DOHH2 (cell line): ENCODE measurements around the gene GJA4.

Experiments
- EZH2phosphoT487 ChIP-seq: fragments of 200-600 bp; sonication (generic); IDR thresholded peaks from 2 replicates; pipeline ENCODE4 v1.6.1; 2017; ENCODE audit warnings: borderline replicate concordance, mild to moderate bottlenecking, antibody characterized with exemption, low read length, moderate library complexity, mixed read lengths
- TF ChIP-seq, protein P1 (sequence below): fragments of 200-600 bp; sonication (generic); IDR thresholded peaks from one replicate; pipeline ENCODE4 v1.5.1; 2014; ENCODE audit warnings: antibody characterized with exemption, mild to moderate bottlenecking, low read depth, low read length; ENCODE audit not compliant: poor library complexity, severe bottlenecking

DNA sequence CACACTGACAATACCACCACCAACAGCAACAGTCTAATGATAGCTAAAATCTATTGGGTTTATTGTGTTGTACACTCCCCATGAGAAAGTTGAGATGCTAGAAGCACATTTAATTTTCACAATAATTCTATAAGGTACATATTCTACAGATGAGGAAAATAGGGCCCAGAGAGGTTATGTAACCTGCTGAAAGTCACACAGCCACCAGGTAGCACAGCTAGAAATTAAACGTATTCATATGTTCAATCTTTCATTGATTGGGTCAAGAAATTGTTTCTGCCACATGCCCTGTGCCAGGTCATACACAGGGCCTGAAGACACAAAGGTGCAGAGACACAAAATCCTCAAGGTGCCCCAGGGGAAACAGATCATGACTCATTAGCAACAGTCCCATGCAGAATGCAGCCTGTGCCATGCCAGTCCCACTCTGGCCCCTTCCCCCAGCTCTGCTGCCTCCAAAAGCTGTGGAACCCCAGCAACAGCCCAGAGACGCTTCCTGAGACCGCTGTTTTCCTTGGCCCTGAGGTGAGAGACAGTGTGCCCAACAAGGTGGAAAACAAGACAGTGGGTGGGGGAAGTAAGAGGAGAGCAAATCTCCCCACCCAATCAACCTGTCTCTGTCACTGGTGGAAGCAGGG is 32.1 kb downstream of the GJA4 start:
- TF ChIP-seq, protein P1, sequence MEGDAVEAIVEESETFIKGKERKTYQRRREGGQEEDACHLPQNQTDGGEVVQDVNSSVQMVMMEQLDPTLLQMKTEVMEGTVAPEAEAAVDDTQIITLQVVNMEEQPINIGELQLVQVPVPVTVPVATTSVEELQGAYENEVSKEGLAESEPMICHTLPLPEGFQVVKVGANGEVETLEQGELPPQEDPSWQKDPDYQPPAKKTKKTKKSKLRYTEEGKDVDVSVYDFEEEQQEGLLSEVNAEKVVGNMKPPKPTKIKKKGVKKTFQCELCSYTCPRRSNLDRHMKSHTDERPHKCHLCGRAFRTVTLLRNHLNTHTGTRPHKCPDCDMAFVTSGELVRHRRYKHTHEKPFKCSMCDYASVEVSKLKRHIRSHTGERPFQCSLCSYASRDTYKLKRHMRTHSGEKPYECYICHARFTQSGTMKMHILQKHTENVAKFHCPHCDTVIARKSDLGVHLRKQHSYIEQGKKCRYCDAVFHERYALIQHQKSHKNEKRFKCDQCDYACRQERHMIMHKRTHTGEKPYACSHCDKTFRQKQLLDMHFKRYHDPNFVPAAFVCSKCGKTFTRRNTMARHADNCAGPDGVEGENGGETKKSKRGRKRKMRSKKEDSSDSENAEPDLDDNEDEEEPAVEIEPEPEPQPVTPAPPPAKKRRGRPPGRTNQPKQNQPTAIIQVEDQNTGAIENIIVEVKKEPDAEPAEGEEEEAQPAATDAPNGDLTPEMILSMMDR: no peak
- TF ChIP-seq EZH2phosphoT487: no peak
